Tibial nerve (tissue), 4 donors: ENCODE results near the gene CARD9. TPM values are rescaled to one million over a fixed set of nuclear protein-coding genes. Genes with fewer than 3 reads are reported as not detected.

ENCODE experiments used
- DNase-seq, 2 donors: peaks; one replicate each; pipeline ENCODE4 v3.0.0-alpha.2; 2019; ENCODE audit warnings: low spot score in 2 of 2
- H3K27ac ChIP-seq, 4 donors: fragments of 200-600 bp; sonication (generic) in 3 of 4; one replicate each; pipeline ENCODE4 v1.5.1; 2017 to 2019; ENCODE audit warnings: mild to moderate bottlenecking in 1 of 4
- H3K27me3 ChIP-seq, 2 donors: fragments of 200-600 bp; sonication (generic) in 1 of 2; one replicate each; pipeline versions ENCODE4 v1.5.1 to v1.6.0; 2017 to 2019
- H3K36me3 ChIP-seq, 3 donors: fragments of 200-600 bp; sonication (generic); one replicate each; pipeline ENCODE4 v1.5.1; 2018 to 2019
- H3K4me1 ChIP-seq, 4 donors: fragments of 200-600 bp; sonication (generic) in 3 of 4; one replicate each; pipeline ENCODE4 v1.5.1; 2017 to 2019
- H3K4me3 ChIP-seq, 4 donors: fragments of 200-600 bp; sonication (generic) in 3 of 4; one replicate each; pipeline ENCODE4 v1.5.1; 2017 to 2019; ENCODE audit warnings: mild to moderate bottlenecking in 1 of 4, moderate library complexity in 1 of 4
- H3K9me3 ChIP-seq, 4 donors: fragments of 200-600 bp; sonication (generic) in 3 of 4; one replicate each; pipeline ENCODE4 v1.5.1; 2017 to 2019
- EP300 ChIP-seq, 2 donors: sonication (generic); formaldehyde crosslinking; IDR thresholded peaks; one replicate each; pipeline ENCODE4 v1.6.1; 2017; ENCODE audit warnings: antibody characterized with exemption in 2 of 2, mild to moderate bottlenecking in 1 of 2
- POLR2A ChIP-seq, 2 donors: fragments of 450-650 bp; IDR thresholded peaks; one replicate each; pipeline ENCODE4 v1.6.1; 2017; ENCODE audit warnings: antibody characterized with exemption in 2 of 2, mild to moderate bottlenecking in 2 of 2, moderate library complexity in 2 of 2
- WGBS, 2 donors: methylation state at CpG; one replicate each; pipeline ENCODE4 v1.1.5; 2018; 5-methylcytosine and 5-hydroxymethylcytosine counted together
- total RNA-seq, 4 donors: library from RNA; depleted of rRNA; stranded (reverse); fragments of >200 nt; gene quantifications; one replicate each; pipeline ENCODE4 v1.1.0, GENCODE V29; 2016
- TF ChIP-seq, protein P1 (sequence below), 5 experiments: fragments of 200-600 bp in 3 of 5; fragments of 450-650 bp in 2 of 5; sonication (generic) in 3 of 5; IDR thresholded peaks; one replicate each; pipeline ENCODE4 v1.5.1; 2016 to 2019; ENCODE audit warnings: antibody characterized with exemption in 5 of 5, mild to moderate bottlenecking in 3 of 5, moderate library complexity in 2 of 5

The CARD9 gene
- total RNA-seq, 4 donors from 2014 or later, result 3.1 to 19.8 (median 3.1) TPM

DNA sequence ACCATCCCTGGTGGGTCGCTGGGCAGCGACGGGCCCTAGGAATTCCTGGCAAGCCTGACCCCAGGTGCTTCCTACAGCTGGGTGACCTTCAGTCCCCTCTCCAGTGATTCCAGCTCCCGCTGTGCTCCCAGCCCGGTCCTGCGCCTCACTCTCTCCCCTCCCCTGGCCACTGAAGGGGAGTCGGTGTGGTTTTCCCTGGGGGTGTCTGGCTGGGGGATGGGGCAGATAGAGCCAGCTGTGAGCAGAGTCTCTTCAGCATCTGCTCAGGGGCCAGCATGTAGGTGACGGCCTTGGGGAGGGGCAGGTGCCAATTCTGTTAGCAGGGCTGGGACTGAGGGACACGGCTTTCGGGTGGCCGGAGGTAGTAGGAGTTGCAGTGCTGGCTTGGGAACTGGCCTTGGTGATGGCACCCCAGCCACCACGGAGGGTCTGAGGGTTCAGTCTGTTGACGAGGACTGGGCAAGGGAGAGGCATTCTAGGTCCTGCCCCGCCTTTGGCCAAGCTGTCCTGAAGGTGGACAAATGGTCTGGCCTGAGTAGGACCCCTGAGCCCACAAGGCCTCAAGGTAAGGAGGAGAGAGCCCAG lies 43.0 kb downstream of the CARD9 start:
- H3K9me3 ChIP-seq, result no peaks in the 10 kb centered on the region
- no peak for DNase-seq
- TF ChIP-seq POLR2A (IDR thresholded peaks at IDR 0.05) (no peak), EP300 (IDR thresholded peaks at IDR 0.05) (no peak)
- TF ChIP-seq, protein P1, sequence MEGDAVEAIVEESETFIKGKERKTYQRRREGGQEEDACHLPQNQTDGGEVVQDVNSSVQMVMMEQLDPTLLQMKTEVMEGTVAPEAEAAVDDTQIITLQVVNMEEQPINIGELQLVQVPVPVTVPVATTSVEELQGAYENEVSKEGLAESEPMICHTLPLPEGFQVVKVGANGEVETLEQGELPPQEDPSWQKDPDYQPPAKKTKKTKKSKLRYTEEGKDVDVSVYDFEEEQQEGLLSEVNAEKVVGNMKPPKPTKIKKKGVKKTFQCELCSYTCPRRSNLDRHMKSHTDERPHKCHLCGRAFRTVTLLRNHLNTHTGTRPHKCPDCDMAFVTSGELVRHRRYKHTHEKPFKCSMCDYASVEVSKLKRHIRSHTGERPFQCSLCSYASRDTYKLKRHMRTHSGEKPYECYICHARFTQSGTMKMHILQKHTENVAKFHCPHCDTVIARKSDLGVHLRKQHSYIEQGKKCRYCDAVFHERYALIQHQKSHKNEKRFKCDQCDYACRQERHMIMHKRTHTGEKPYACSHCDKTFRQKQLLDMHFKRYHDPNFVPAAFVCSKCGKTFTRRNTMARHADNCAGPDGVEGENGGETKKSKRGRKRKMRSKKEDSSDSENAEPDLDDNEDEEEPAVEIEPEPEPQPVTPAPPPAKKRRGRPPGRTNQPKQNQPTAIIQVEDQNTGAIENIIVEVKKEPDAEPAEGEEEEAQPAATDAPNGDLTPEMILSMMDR (IDR thresholded peaks at IDR 0.05), result no peak
- peaks cover 0 to 34% (median 0%) of the 10 kb centered on the region in 3 donors for H3K36me3 ChIP-seq
- H3K27me3 ChIP-seq, result no peaks in the 10 kb centered on the region
- H3K27ac ChIP-seq, result peak overlapping the region in 3 of 4 donors; percentile 44 to 98 (median 96)
- H3K4me3 ChIP-seq, result no peak overlapping the region
- peaks cover 0 to 71% (median 49%) of the 10 kb centered on the region in 4 donors for H3K4me1 ChIP-seq
- WGBS, 2 donors, result 60 to 66% methylated on average over 10 of the region's 14 CpGs

DNA sequence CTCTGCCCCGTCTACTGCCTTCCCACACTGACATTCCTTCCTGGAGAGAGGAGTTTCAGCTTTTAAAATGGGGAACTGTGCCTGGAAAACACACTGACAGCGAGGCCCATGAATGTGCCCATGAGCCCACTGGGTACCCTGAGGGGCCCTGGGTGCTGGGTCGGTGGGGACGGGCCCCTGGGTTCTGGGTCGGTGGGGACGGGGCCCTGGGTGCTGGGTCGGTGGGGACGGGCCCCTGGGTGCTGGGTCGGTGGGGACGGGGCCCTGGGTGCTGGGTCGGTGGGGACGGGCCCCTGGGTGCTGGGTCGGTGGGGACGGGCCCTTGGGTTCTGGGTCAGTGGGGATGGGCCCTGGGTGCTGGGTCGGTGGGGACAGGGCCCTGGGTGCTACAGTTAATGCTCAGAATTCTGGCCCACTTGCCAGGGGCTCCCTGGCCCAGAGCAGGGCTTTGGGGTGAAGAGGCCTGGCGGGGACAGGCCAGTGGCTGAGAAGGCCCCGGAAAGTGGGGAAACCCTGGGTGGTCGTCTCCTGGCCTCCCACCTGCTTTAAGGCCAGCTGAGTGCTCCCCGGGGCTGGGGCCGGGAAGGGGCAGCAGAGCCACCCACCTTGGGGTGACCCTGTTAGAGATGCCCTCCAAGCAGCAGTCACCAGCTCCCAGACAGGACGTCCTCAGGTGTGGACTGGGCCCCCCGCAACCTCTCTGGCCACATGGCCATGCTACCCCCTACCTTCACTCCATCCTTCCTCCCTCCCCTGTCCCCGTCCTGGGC lies 43.6 kb downstream of the CARD9 start:
- no peak for DNase-seq
- TF ChIP-seq, protein P1 (IDR thresholded peaks at IDR 0.05), result no peak
- TF ChIP-seq POLR2A (IDR thresholded peaks at IDR 0.05), result no peak
- H3K9me3 ChIP-seq, result no peaks in the 10 kb centered on the region
- H3K4me1 ChIP-seq, result peaks cover 0 to 74% (median 52%) of the 10 kb centered on the region in 4 donors
- H3K27ac ChIP-seq, result peak overlapping the region; percentile 85 to 98 (median 96)
- peak overlapping the region in 2 of 4 donors; percentile 81 to 89 for H3K4me3 ChIP-seq
- peaks cover 0 to 28% (median 0%) of the 10 kb centered on the region in 3 donors for H3K36me3 ChIP-seq
- 73 to 76% methylated on average over 9 to 23 of the region's 23 CpGs for WGBS, 2 donors
- H3K27me3 ChIP-seq, result no peaks in the 10 kb centered on the region

- peak overlapping the region; percentile 85 to 98 (median 96) for H3K27ac ChIP-seq
- H3K27me3 ChIP-seq, result no peaks in the 10 kb centered on the region
- WGBS, 2 donors, result 43 to 59% methylated on average over 10 to 16 of the region's 19 CpGs
- peaks cover 0 to 22% (median 0%) of the 10 kb centered on the region in 3 donors for H3K36me3 ChIP-seq
- peaks cover 0 to 77% (median 57%) of the 10 kb centered on the region in 4 donors for H3K4me1 ChIP-seq
- no peak for DNase-seq
- no peaks in the 10 kb centered on the region for H3K9me3 ChIP-seq
- peak overlapping the region in 3 of 4 donors; percentile 56 to 89 (median 81) for H3K4me3 ChIP-seq
- TF ChIP-seq, protein P1 (IDR thresholded peaks at IDR 0.05), result no peak
- TF ChIP-seq EP300 (IDR thresholded peaks at IDR 0.05), result no peak
- TF ChIP-seq POLR2A (IDR thresholded peaks at IDR 0.05), result no peak
Measured at GRCh38 chr9:136329211-136329627, 44.2 kb downstream of the CARD9 start.

DNA sequence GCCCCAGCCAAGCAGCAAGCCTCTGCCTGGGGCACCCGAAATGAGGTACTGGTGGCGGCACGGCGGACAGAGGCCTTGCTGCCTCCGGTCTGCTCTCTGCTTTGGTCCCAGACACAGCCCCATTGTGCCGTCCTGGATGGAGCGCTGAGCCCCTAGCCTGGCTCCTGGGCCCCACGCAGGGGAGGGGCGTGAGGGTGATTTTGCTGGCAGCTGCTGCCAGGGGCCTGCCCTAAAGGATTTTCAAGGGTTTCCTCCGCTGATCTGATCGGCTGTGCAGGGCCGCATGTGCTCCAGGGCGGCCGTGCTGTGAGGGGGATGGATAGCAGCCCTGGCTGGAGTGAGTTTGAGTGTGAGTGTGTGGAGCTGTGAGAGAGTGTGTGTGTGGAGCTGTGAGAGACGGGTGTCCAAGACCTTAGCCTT lies 44.8 kb downstream of the CARD9 start:
- WGBS, 2 donors, result 9 to 38% methylated on average over 4 to 15 of the region's 15 CpGs
- Histone ChIP-seq H3K27me3 (no peaks in the 10 kb centered on the region), H3K4me1 (peaks cover 0 to 81% (median 59%) of the 10 kb centered on the region in 4 donors), H3K27ac (peak overlapping the region; percentile 85 to 98 (median 96)), H3K9me3 (no peaks in the 10 kb centered on the region), H3K4me3 (peak overlapping the region; percentile 56 to 89 (median 76)), H3K36me3 (peaks cover 0 to 18% (median 0%) of the 10 kb centered on the region in 3 donors)
- no peak for DNase-seq
- no peak for TF ChIP-seq POLR2A (IDR thresholded peaks at IDR 0.05)
- TF ChIP-seq EP300 (IDR thresholded peaks at IDR 0.05), result peak in 1 of 2 donors; percentile 51

GRCh38 chr9:136328011-136328621 lies 45.4 kb downstream of the CARD9 start:
- DNase-seq, result no peak
- Histone ChIP-seq H3K27me3 (no peaks in the 10 kb centered on the region), H3K36me3 (peaks cover 0 to 14% (median 0%) of the 10 kb centered on the region in 3 donors), H3K27ac (peak overlapping the region; percentile 85 to 98 (median 96)), H3K4me1 (peaks cover 0 to 86% (median 59%) of the 10 kb centered on the region in 4 donors), H3K9me3 (no peaks in the 10 kb centered on the region), H3K4me3 (peak overlapping the region; percentile 56 to 89 (median 76))
- TF ChIP-seq, protein P1 (IDR thresholded peaks at IDR 0.05), result no peak
- 0 to 14% methylated on average over 2 to 9 of the region's 13 CpGs for WGBS, 2 donors
